Mesodermal cell (in vitro differentiated cells): ENCODE results near the gene TRDN.
"Not testable (repeated sequence)": the region's sequence is repeated elsewhere in the genome, so short reads cannot be mapped to it uniquely, and the experiment has no call there.

ENCODE experiments used
- H3K27ac ChIP-seq: 2 replicates; pipeline ENCODE4 v1.7.0; 2013; ENCODE audit warnings: mild to moderate bottlenecking, low read depth, low read length, moderate library complexity; ENCODE audit not compliant: severe bottlenecking
- H3K36me3 ChIP-seq: 2 replicates; pipeline ENCODE4 v1.7.1; 2013; ENCODE audit warnings: mild to moderate bottlenecking, low read length, moderate library complexity; ENCODE audit not compliant: control insufficient read depth, insufficient read depth
- H3K4me1 ChIP-seq: one replicate; pipeline ENCODE4 v1.7.1; 2013; ENCODE audit warnings: mild to moderate bottlenecking, low read length; ENCODE audit not compliant: insufficient read depth, control insufficient read depth, poor library complexity, severe bottlenecking
- H3K4me3 ChIP-seq: 2 replicates; pipeline ENCODE4 v1.7.0; 2013; ENCODE audit warnings: low read length, control low read depth, mild to moderate bottlenecking; ENCODE audit not compliant: insufficient read depth, poor library complexity, severe bottlenecking; ENCODE audit errors: extremely low read depth
- H3K9me3 ChIP-seq: 2 replicates; pipeline ENCODE4 v1.7.1; 2013; ENCODE audit warnings: mild to moderate bottlenecking, low read length, moderate library complexity; ENCODE audit not compliant: control insufficient read depth
- WGBS, 2 experiments: methylation state at CpG; one replicate each; pipeline ENCODE4 v1.1.5; 2013; ENCODE audit warnings: missing lambda C conversion rate in 2 of 2; ENCODE audit not compliant: insufficient coverage in 2 of 2; 5-methylcytosine and 5-hydroxymethylcytosine counted together

Gene TRDN

GRCh38 chr6:123454448-123454847, 182.3 kb downstream of the TRDN start:
- H3K9me3 ChIP-seq = peaks cover 5% of the 10 kb centered on the region
- H3K27ac ChIP-seq = no peak overlapping the region
- no peaks in the 10 kb centered on the region for H3K4me1 ChIP-seq
- H3K36me3 ChIP-seq = no peaks in the 10 kb centered on the region
- WGBS, 2 experiments = 87 to 100% methylated on average over 3 of the region's 3 CpGs
- H3K4me3 ChIP-seq = no peak overlapping the region

- H3K27ac ChIP-seq, H3K4me3 ChIP-seq, H3K9me3 ChIP-seq, H3K4me1 ChIP-seq, H3K36me3 ChIP-seq: not testable (repeated sequence)
Observed at GRCh38 chr6:123453071-123453470, 183.7 kb downstream of the TRDN start.

GRCh38 chr6:123448306-123448884, 188.4 kb downstream of the TRDN start:
- no peak overlapping the region for H3K4me3 ChIP-seq
- H3K27ac ChIP-seq = no peak overlapping the region
- 72 to 88% methylated on average over 3 to 6 of the region's 7 CpGs for WGBS, 2 experiments
- H3K36me3 ChIP-seq = no peaks in the 10 kb centered on the region
- H3K9me3 ChIP-seq = peaks cover 4% of the 10 kb centered on the region
- no peaks in the 10 kb centered on the region for H3K4me1 ChIP-seq

- Histone ChIP-seq H3K27ac (no peak overlapping the region), H3K9me3 (peaks cover 4% of the 10 kb centered on the region), H3K36me3 (no peaks in the 10 kb centered on the region), H3K4me1 (no peaks in the 10 kb centered on the region), H3K4me3 (no peak overlapping the region)
- WGBS, 2 experiments = 92 to 100% methylated on average over 2 of the region's 4 CpGs
Observed at GRCh38 chr6:123447315-123447937, 189.3 kb downstream of the TRDN start.

- Histone ChIP-seq H3K4me1 (no peaks in the 10 kb centered on the region), H3K4me3 (no peak overlapping the region), H3K27ac (no peak overlapping the region), H3K36me3 (no peaks in the 10 kb centered on the region), H3K9me3 (no peaks in the 10 kb centered on the region)
- 85 to 88% methylated on average over 2 of the region's 3 CpGs for WGBS, 2 experiments
Observed at GRCh38 chr6:123439371-123439770, 197.4 kb downstream of the TRDN start.

- Histone ChIP-seq H3K4me1 (no peaks in the 10 kb centered on the region), H3K9me3 (no peaks in the 10 kb centered on the region), H3K27ac (no peak overlapping the region), H3K4me3 (no peak overlapping the region), H3K36me3 (no peaks in the 10 kb centered on the region)
Observed at GRCh38 chr6:123434186-123434585, 202.6 kb downstream of the TRDN start.

- Histone ChIP-seq H3K4me3 (no peak overlapping the region), H3K36me3 (no peaks in the 10 kb centered on the region), H3K4me1 (no peaks in the 10 kb centered on the region), H3K9me3 (no peaks in the 10 kb centered on the region), H3K27ac (no peak overlapping the region)
- WGBS, 2 experiments = 67% methylated on average over 3 of the region's 3 CpGs; no CpG with 5 or more reads in 1 of the 2 experiments
Observed at GRCh38 chr6:123430970-123431369, 205.8 kb downstream of the TRDN start.

GRCh38 chr6:123427008-123427407, 209.7 kb downstream of the TRDN start:
- Histone ChIP-seq H3K4me1 (no peaks in the 10 kb centered on the region), H3K27ac (no peak overlapping the region), H3K4me3 (no peak overlapping the region), H3K36me3 (no peaks in the 10 kb centered on the region), H3K9me3 (no peaks in the 10 kb centered on the region)
- WGBS, 2 experiments = no CpG with 5 or more reads among the region's 1 CpG

GRCh38 chr6:123423130-123423529, 213.6 kb downstream of the TRDN start:
- WGBS, 2 experiments = no CpG with 5 or more reads among the region's 1 CpG
- no peaks in the 10 kb centered on the region for H3K4me1 ChIP-seq
- no peaks in the 10 kb centered on the region for H3K9me3 ChIP-seq
- H3K4me3 ChIP-seq = no peak overlapping the region
- no peaks in the 10 kb centered on the region for H3K36me3 ChIP-seq
- no peak overlapping the region for H3K27ac ChIP-seq

GRCh38 chr6:123420512-123420911, 216.2 kb downstream of the TRDN start:
- no peaks in the 10 kb centered on the region for H3K36me3 ChIP-seq
- no peak overlapping the region for H3K27ac ChIP-seq
- no peaks in the 10 kb centered on the region for H3K9me3 ChIP-seq
- H3K4me3 ChIP-seq = no peak overlapping the region
- no peaks in the 10 kb centered on the region for H3K4me1 ChIP-seq
- no CpG with 5 or more reads among the region's 1 CpG for WGBS, 2 experiments

GRCh38 chr6:123418071-123418470, 218.7 kb downstream of the TRDN start:
- Histone ChIP-seq H3K4me1 (no peaks in the 10 kb centered on the region), H3K4me3 (no peak overlapping the region), H3K36me3 (no peaks in the 10 kb centered on the region), H3K27ac (no peak overlapping the region), H3K9me3 (no peaks in the 10 kb centered on the region)
- WGBS, 2 experiments = no CpG with 5 or more reads among the region's 3 CpGs
